Esophagus muscularis mucosa (tissue), 4 donors: ENCODE results near the gene ZFYVE1. TPM values are rescaled to one million over a fixed set of nuclear protein-coding genes. Genes with fewer than 3 reads are reported as not detected.

ENCODE experiments used
- DNase-seq: peaks from one replicate; pipeline ENCODE4 v3.0.0-alpha.2; 2017; ENCODE audit errors: extremely low spot score
- H3K27ac ChIP-seq, 4 donors: fragments of 200-600 bp; sonication (generic); replicated peaks in 1 of 4; 1 replicate in 3 of 4; 2 replicates in 1 of 4; pipeline ENCODE4 v1.5.1; 2016 to 2019; ENCODE audit warnings: mild to moderate bottlenecking in 1 of 4
- H3K27me3 ChIP-seq, 4 donors: fragments of 200-600 bp; sonication (generic); one replicate each; pipeline versions ENCODE4 v1.5.1 to v1.6.0; 2016 to 2019
- H3K36me3 ChIP-seq, 4 donors: fragments of 200-600 bp; sonication (generic); one replicate each; pipeline ENCODE4 v1.5.1; 2016 to 2019
- H3K4me1 ChIP-seq, 4 donors: fragments of 200-600 bp; sonication (generic); one replicate each; pipeline ENCODE4 v1.5.1; 2016 to 2019
- H3K4me3 ChIP-seq, 4 donors: fragments of 200-600 bp; sonication (generic); 1 replicate in 2 of 4; 2 replicates in 2 of 4; pipeline ENCODE4 v1.5.1; 2016 to 2019; ENCODE audit warnings: mild to moderate bottlenecking in 4 of 4, moderate library complexity in 1 of 4
- H3K9me3 ChIP-seq, 4 donors: fragments of 200-600 bp; sonication (generic); 1 replicate in 3 of 4; 2 replicates in 1 of 4; pipeline ENCODE4 v1.5.1; 2016 to 2019
- CTCF ChIP-seq, 3 experiments: fragments of 200-600 bp in 2 of 3; fragments of 450-650 bp in 1 of 3; sonication (generic) in 2 of 3; IDR thresholded peaks; one replicate each; pipeline ENCODE4 v1.5.1; 2017 to 2019; ENCODE audit warnings: antibody characterized with exemption in 3 of 3, mild to moderate bottlenecking in 2 of 3, moderate library complexity in 1 of 3
- EP300 ChIP-seq: sonication (generic); formaldehyde crosslinking; IDR thresholded peaks from one replicate; pipeline ENCODE4 v1.6.1; 2017; ENCODE audit warnings: antibody characterized with exemption
- POLR2A ChIP-seq: fragments of 450-650 bp; IDR thresholded peaks from one replicate; pipeline ENCODE4 v1.6.1; 2017; ENCODE audit warnings: antibody characterized with exemption, moderate library complexity, mild to moderate bottlenecking, low read depth
- POLR2AphosphoS5 ChIP-seq, 2 donors: sonication (generic); formaldehyde crosslinking; IDR thresholded peaks; one replicate each; pipeline ENCODE4 v1.6.1; 2017; ENCODE audit warnings: antibody characterized with exemption in 2 of 2
- WGBS: methylation state at CpG from one replicate; pipeline ENCODE4 v1.1.5; 2018; 5-methylcytosine and 5-hydroxymethylcytosine counted together
- intact Hi-C: fragments of 100-400 bp; cut with DNase I; formaldehyde crosslinking; loops from one replicate; pipeline ENCODE4 v1.15.1; 2023
- total RNA-seq, 4 donors: library from RNA; depleted of rRNA; stranded (reverse); fragments of >200 nt; gene quantifications; one replicate each; pipeline versions ENCODE4 v1.1.0 to v1.2.1, GENCODE V29; 2016

ZFYVE1 gene
- total RNA-seq, 4 donors from 2014 or later = 18.4 to 26.6 (median 24.1) TPM

GRCh38 chr14:72929316-72930080 is 97.4 kb downstream of the ZFYVE1 start:
- Histone ChIP-seq H3K4me1 (peaks cover 4 to 20% (median 16%) of the 10 kb centered on the region in 4 donors), H3K27me3 (no peaks in the 10 kb centered on the region), H3K27ac (no peak overlapping the region), H3K4me3 (peak overlapping the region in 1 of 4 donors; percentile 24), H3K36me3 (no peaks in the 10 kb centered on the region), H3K9me3 (no peaks in the 10 kb centered on the region)
- WGBS = 92% methylated on average over 43 of the region's 43 CpGs
- TF ChIP-seq POLR2A = no peak
- no peak for TF ChIP-seq CTCF (IDR thresholded peaks at IDR 0.05)
- no peak for TF ChIP-seq POLR2AphosphoS5 (IDR thresholded peaks at IDR 0.05)
- no peak for TF ChIP-seq EP300
- intact Hi-C loops = no loop called here
- DNase-seq = no peak

GRCh38 chr14:72928872-72929271 is 98.0 kb downstream of the ZFYVE1 start:
- WGBS = 89% methylated on average over 12 of the region's 21 CpGs
- intact Hi-C loops = no loop called here
- DNase-seq = no peak

GRCh38 chr14:72926292-72927028 is 100.4 kb downstream of the ZFYVE1 start, which contains the start of gene DCAF4:
Gene DCAF4 (plus strand): TSS chr14:72926464. CDS start chr14:72937979, 11,515 bp downstream.
- intact Hi-C loops = no loop called here
- WGBS = 2% methylated on average over 28 of the region's 59 CpGs
- Histone ChIP-seq H3K4me3 (peak within 1 kb of the TSS; percentile 80 to 89 (median 84)), H3K36me3 (no peaks in the 10 kb centered on the region), H3K27ac (peak within 1 kb of the TSS; percentile 70 to 82 (median 72)), H3K4me1 (peaks cover 4 to 20% (median 16%) of the 10 kb centered on the region in 4 donors), H3K27me3 (no peaks in the 10 kb centered on the region), H3K9me3 (no peaks in the 10 kb centered on the region)
- TF ChIP-seq CTCF (IDR thresholded peaks at IDR 0.05) (no peak), POLR2AphosphoS5 (IDR thresholded peaks at IDR 0.05) (peak; percentile 60 to 75)
- peak; percentile 99 for DNase-seq

More at GRCh38 chr14:72928872-72929271, 98.0 kb downstream of the ZFYVE1 start:
- TF ChIP-seq POLR2A (no peak), CTCF (IDR thresholded peaks at IDR 0.05) (no peak), POLR2AphosphoS5 (IDR thresholded peaks at IDR 0.05) (no peak), EP300 (no peak)
- H3K9me3 ChIP-seq = no peaks in the 10 kb centered on the region
- H3K4me3 ChIP-seq = no peak overlapping the region
- H3K27ac ChIP-seq = no peak overlapping the region
- no peaks in the 10 kb centered on the region for H3K36me3 ChIP-seq
- no peaks in the 10 kb centered on the region for H3K27me3 ChIP-seq
- H3K4me1 ChIP-seq = peaks cover 4 to 20% (median 16%) of the 10 kb centered on the region in 4 donors

- 8% methylated on average over 25 of the region's 33 CpGs for WGBS
- intact Hi-C loops = no loop called here
Observed at GRCh38 chr14:72925815-72926291, 101.1 kb downstream of the ZFYVE1 start.

More at GRCh38 chr14:72925815-72926291, 101.1 kb downstream of the ZFYVE1 start:
- Histone ChIP-seq H3K27ac (peak overlapping the region; percentile 70 to 82 (median 70)), H3K27me3 (no peaks in the 10 kb centered on the region), H3K9me3 (no peaks in the 10 kb centered on the region), H3K36me3 (no peaks in the 10 kb centered on the region), H3K4me1 (peaks cover 4 to 20% (median 16%) of the 10 kb centered on the region in 4 donors), H3K4me3 (peak overlapping the region; percentile 80 to 89 (median 84))
- TF ChIP-seq POLR2AphosphoS5 (IDR thresholded peaks at IDR 0.05) (no peak), CTCF (IDR thresholded peaks at IDR 0.05) (no peak), EP300 (no peak), POLR2A (no peak)
- no peak for DNase-seq
